Measurements from ENCODE around the gene CAV2. TPM values are rescaled to one million over a fixed set of nuclear protein-coding genes. Genes with fewer than 3 reads are reported as not detected.

The CAV2 gene
- total RNA-seq, 2 experiments from 2014 or later = not detected

GRCh38 chr7:116551692-116552091 lies 52.2 kb downstream of the CAV2 start:
- ChIA-PET POLR2A (no interaction called here), CTCF (ENCODE audit: unreplicated experiment) (no interaction called here)
- Histone ChIP-seq H3K4me1 (ENCODE audit: insufficient read depth, low read length, poor library complexity, severe bottlenecking) (no peaks in the 10 kb centered on the region), H4K20me1 (ENCODE audit: insufficient read depth, low read length) (no peaks in the 10 kb centered on the region), H3K9me2 (ENCODE audit: insufficient read depth, low read length) (no peaks in the 10 kb centered on the region), H3K4me3 (ENCODE audit: low read depth, low read length, poor library complexity, severe bottlenecking) (no peak overlapping the region), H3K27ac (ENCODE audit: low read depth, low read length, poor library complexity, severe bottlenecking) (no peak overlapping the region), H2AFZ (ENCODE audit: low read length) (no peak overlapping the region), H3K4me2 (ENCODE audit: low read length) (no peak overlapping the region), H3K79me2 (ENCODE audit: insufficient read depth, low read depth, low read length) (no peaks in the 10 kb centered on the region), H3K9me3 (ENCODE audit: low read length) (no peaks in the 10 kb centered on the region), H3K36me3 (ENCODE audit: insufficient read depth, low read length) (no peaks in the 10 kb centered on the region)
- TF ChIP-seq EZH2phosphoT487 (IDR thresholded peaks at IDR 0.05; ENCODE audit: borderline replicate concordance, low read depth, low read length) (no peak), CTCF (conservative IDR thresholded peaks at IDR 0.05; ENCODE audit: low read length) (no peak)
- no TSS peak for BruUV-seq (replicated peaks)
- DNase-seq (ENCODE audit: low spot score) = no peak
- intact Hi-C loops (cut with micrococcal nuclease; ENCODE audit: unreplicated experiment) = no loop called here

GRCh38 chr7:116552602-116553001 lies 53.1 kb downstream of the CAV2 start:
- Histone ChIP-seq H3K4me2 (ENCODE audit: low read length) (no peak overlapping the region), H3K79me2 (ENCODE audit: insufficient read depth, low read depth, low read length) (no peaks in the 10 kb centered on the region)
- CTCF ChIA-PET (ENCODE audit: unreplicated experiment) = no interaction called here

More at GRCh38 chr7:116552602-116553001, 53.1 kb downstream of the CAV2 start:
- no peak for DNase-seq (ENCODE audit: low spot score)
- no peaks in the 10 kb centered on the region for H3K36me3 ChIP-seq (ENCODE audit: insufficient read depth, low read length)
- no peak overlapping the region for H3K4me3 ChIP-seq (ENCODE audit: low read depth, low read length, poor library complexity, severe bottlenecking)
- intact Hi-C loops (cut with micrococcal nuclease; ENCODE audit: unreplicated experiment) = no loop called here
- no peaks in the 10 kb centered on the region for H4K20me1 ChIP-seq (ENCODE audit: insufficient read depth, low read length)
- no TSS peak for BruUV-seq (replicated peaks)
- no peaks in the 10 kb centered on the region for H3K4me1 ChIP-seq (ENCODE audit: insufficient read depth, low read length, poor library complexity, severe bottlenecking)
- POLR2A ChIA-PET = interaction anchor here (0.7 kb wide), 1 partner anchor 20 kb away, joined by 3 read pairs; no protein-coding TSS in a partner anchor
- no peak overlapping the region for H2AFZ ChIP-seq (ENCODE audit: low read length)
- TF ChIP-seq CTCF (conservative IDR thresholded peaks at IDR 0.05; ENCODE audit: low read length) = no peak
- no peak overlapping the region for H3K27ac ChIP-seq (ENCODE audit: low read depth, low read length, poor library complexity, severe bottlenecking)
- H3K9me2 ChIP-seq (ENCODE audit: insufficient read depth, low read length) = no peaks in the 10 kb centered on the region
- H3K9me3 ChIP-seq (ENCODE audit: low read length) = no peaks in the 10 kb centered on the region
